Measurements from ENCODE around the gene DCUN1D3.

DNA sequence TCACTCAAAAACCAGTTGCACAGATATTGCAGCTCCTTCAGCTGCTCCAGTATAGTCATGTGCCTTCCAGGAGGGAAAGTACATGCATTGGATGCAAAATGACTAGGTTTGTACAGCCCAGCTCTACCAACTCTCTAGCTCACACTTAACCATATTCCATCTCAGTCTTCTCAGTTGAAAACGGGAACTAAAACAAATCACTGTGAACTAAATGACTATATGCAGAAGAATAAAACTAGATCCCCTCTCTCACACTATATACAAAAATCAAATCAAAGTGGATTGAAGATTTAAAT is 24.9 kb downstream of the DCUN1D3 start:
- TF ChIP-seq, protein P1, sequence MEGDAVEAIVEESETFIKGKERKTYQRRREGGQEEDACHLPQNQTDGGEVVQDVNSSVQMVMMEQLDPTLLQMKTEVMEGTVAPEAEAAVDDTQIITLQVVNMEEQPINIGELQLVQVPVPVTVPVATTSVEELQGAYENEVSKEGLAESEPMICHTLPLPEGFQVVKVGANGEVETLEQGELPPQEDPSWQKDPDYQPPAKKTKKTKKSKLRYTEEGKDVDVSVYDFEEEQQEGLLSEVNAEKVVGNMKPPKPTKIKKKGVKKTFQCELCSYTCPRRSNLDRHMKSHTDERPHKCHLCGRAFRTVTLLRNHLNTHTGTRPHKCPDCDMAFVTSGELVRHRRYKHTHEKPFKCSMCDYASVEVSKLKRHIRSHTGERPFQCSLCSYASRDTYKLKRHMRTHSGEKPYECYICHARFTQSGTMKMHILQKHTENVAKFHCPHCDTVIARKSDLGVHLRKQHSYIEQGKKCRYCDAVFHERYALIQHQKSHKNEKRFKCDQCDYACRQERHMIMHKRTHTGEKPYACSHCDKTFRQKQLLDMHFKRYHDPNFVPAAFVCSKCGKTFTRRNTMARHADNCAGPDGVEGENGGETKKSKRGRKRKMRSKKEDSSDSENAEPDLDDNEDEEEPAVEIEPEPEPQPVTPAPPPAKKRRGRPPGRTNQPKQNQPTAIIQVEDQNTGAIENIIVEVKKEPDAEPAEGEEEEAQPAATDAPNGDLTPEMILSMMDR (conservative IDR thresholded peaks at IDR 0.05; ENCODE audit: low read length): no peak
- TF ChIP-seq EZH2phosphoT487 (IDR thresholded peaks at IDR 0.05; ENCODE audit: borderline replicate concordance, low read depth, low read length): no peak
